Activated B cell treated with CpG ODN at 0.5 μM for 24 hours (primary cell): Measurements from ENCODE around the gene IFNG-AS1. TPM values are rescaled to one million over a fixed set of nuclear protein-coding genes. Genes with fewer than 3 reads are reported as not detected.

Source experiments
- ATAC-seq: fragments of 200-7000 bp; cut with Tn5 transposase; one replicate; pipeline ENCODE4 v1.10.0; 2021; ENCODE audit warnings: low read depth, mild to moderate bottlenecking, moderate library complexity
- CTCF ChIA-PET: fragments of 350-600 bp; sonication (Branson Sonifier 250); formaldehyde crosslinking; loops from one replicate; lab custom pipeline; 2021; ENCODE audit warnings: antibody characterized with exemption; lab: Charles Lee
- POLR2A ChIA-PET: fragments of 350-600 bp; sonication (Branson Sonifier 250); formaldehyde crosslinking; loops from one replicate; lab custom pipeline; 2021; ENCODE audit warnings: antibody characterized with exemption; lab: Charles Lee
- DNase-seq: peaks from one replicate; pipeline ENCODE4 v3.0.0; 2022
- H3K27ac Mint-ChIP-seq: one replicate; pipeline ENCODE4 v1.8.0; 2020; ENCODE audit warnings: mixed read lengths
- H3K27me3 Mint-ChIP-seq: one replicate; pipeline ENCODE4 v1.8.0; 2021; ENCODE audit warnings: mixed read lengths
- H3K36me3 Mint-ChIP-seq: one replicate; pipeline ENCODE4 v1.8.0; 2021; ENCODE audit warnings: low read depth, mixed read lengths
- H3K4me1 Mint-ChIP-seq: one replicate; pipeline ENCODE4 v1.8.0; 2021; ENCODE audit warnings: mixed read lengths
- H3K4me3 Mint-ChIP-seq: one replicate; pipeline ENCODE4 v1.8.0; 2020; ENCODE audit warnings: mild to moderate bottlenecking, mixed read lengths
- H3K9me3 Mint-ChIP-seq: one replicate; pipeline ENCODE4 v1.8.0; 2020; ENCODE audit warnings: mixed read lengths
- CTCF ChIP-seq: fragments of 200-600 bp; IDR thresholded peaks from one replicate; pipeline ENCODE4 v1.8.0; 2022; ENCODE audit warnings: antibody characterized with exemption, mild to moderate bottlenecking
- intact Hi-C: fragments of 100-400 bp; cut with micrococcal nuclease; formaldehyde crosslinking; loops from one replicate; pipeline ENCODE4 v1.15.1; 2024
- total RNA-seq: library from RNA; stranded (reverse); gene quantifications from 2 replicates; pipeline ENCODE4 v1.2.3, GENCODE V29; 2022

Gene IFNG-AS1
- total RNA-seq, 1 donor from 2014 or later: 3.2 TPM

GRCh38 chr12:67977668-67978067 lies 11.6 kb upstream of the IFNG-AS1 start:
- peaks cover 6% of the 10 kb centered on the region for H3K9me3 Mint-ChIP-seq
- H3K36me3 Mint-ChIP-seq: no peaks in the 10 kb centered on the region
- TF ChIP-seq CTCF: no peak
- DNase-seq: no peak
- no peak for ATAC-seq
- no peak overlapping the region for H3K27ac Mint-ChIP-seq
- ChIA-PET POLR2A (no interaction called here), CTCF (no interaction called here)
- intact Hi-C loops: no loop called here
- H3K4me1 Mint-ChIP-seq: no peaks in the 10 kb centered on the region
- no peak overlapping the region for H3K4me3 Mint-ChIP-seq
- H3K27me3 Mint-ChIP-seq: no peaks in the 10 kb centered on the region

- no peak for ATAC-seq
- Mint-ChIP-seq H3K4me1 (no peaks in the 10 kb centered on the region), H3K9me3 (peaks cover 6% of the 10 kb centered on the region), H3K27me3 (no peaks in the 10 kb centered on the region), H3K4me3 (no peak overlapping the region), H3K27ac (no peak overlapping the region), H3K36me3 (no peaks in the 10 kb centered on the region)
- intact Hi-C loops: no loop called here
- no peak for TF ChIP-seq CTCF
- ChIA-PET POLR2A (no interaction called here), CTCF (no interaction called here)
- no peak for DNase-seq
These were observed 8.9 kb upstream of the IFNG-AS1 start for GRCh38 chr12:67980391-67980790.

- Mint-ChIP-seq H3K27ac (no peak overlapping the region), H3K9me3 (peaks cover 6% of the 10 kb centered on the region), H3K27me3 (no peaks in the 10 kb centered on the region), H3K4me1 (no peaks in the 10 kb centered on the region), H3K4me3 (no peak overlapping the region), H3K36me3 (no peaks in the 10 kb centered on the region)
- DNase-seq: no peak
- no peak for TF ChIP-seq CTCF
- POLR2A ChIA-PET: no interaction called here
- CTCF ChIA-PET: no interaction called here
- ATAC-seq: no peak
- intact Hi-C loops: no loop called here
These were observed 7.7 kb upstream of the IFNG-AS1 start for GRCh38 chr12:67981287-67982162.

GRCh38 chr12:67982164-67982563 lies 7.1 kb upstream of the IFNG-AS1 start:
- intact Hi-C loops: no loop called here
- Mint-ChIP-seq H3K27me3 (no peaks in the 10 kb centered on the region), H3K4me3 (no peak overlapping the region), H3K27ac (no peak overlapping the region), H3K36me3 (no peaks in the 10 kb centered on the region), H3K4me1 (peaks cover 3% of the 10 kb centered on the region), H3K9me3 (peaks cover 8% of the 10 kb centered on the region)
- DNase-seq: no peak
- ChIA-PET CTCF (no interaction called here), POLR2A (no interaction called here)
- no peak for TF ChIP-seq CTCF
- no peak for ATAC-seq

- Mint-ChIP-seq H3K27me3 (no peaks in the 10 kb centered on the region), H3K4me3 (no peak overlapping the region), H3K36me3 (no peaks in the 10 kb centered on the region), H3K4me1 (peaks cover 46% of the 10 kb centered on the region), H3K27ac (no peak overlapping the region), H3K9me3 (peaks cover 7% of the 10 kb centered on the region)
- ChIA-PET CTCF (no interaction called here), POLR2A (no interaction called here)
- intact Hi-C loops: loop anchor here (5.0 kb wide), 1 partner anchor 289 kb away; no protein-coding TSS in a partner anchor
- no peak for TF ChIP-seq CTCF
- DNase-seq: no peak
- ATAC-seq: no peak
These were observed 2.6 kb upstream of the IFNG-AS1 start for GRCh38 chr12:67986632-67987031.
